SK-N-SH (cell line): ENCODE data around the gene KMO. TPM values are rescaled to one million over a fixed set of nuclear protein-coding genes. Genes with fewer than 3 reads are reported as not detected.

Experiments
- CTCF ChIA-PET: fragments of 300-600, 350-600 bp; formaldehyde crosslinking; extraction: SDS; loops from one replicate; lab custom pipeline; 2021; lab: Yijun Ruan, JAX
- POLR2A ChIA-PET: fragments of 350-600 bp; sonication (Branson Sonifier 250); formaldehyde crosslinking; extraction: SDS; loops from one replicate; lab custom pipeline; 2020; ENCODE audit warnings: antibody characterized with exemption, inconsistent platforms; lab: Yijun Ruan, JAX
- DNase-seq: peaks from one replicate; pipeline ENCODE4 v3.0.0; 2012
- H2AFZ ChIP-seq: fragments of 200-600 bp; sonication (generic); 2 replicates; pipeline ENCODE4 v1.8.1; 2016; ENCODE audit warnings: antibody characterized with exemption, mild to moderate bottlenecking, low read depth
- H3F3A ChIP-seq: fragments of 200-600 bp; sonication (generic); replicated peaks from 2 replicates; pipeline ENCODE3; 2016; ENCODE audit warnings: antibody characterized with exemption, mild to moderate bottlenecking; ENCODE audit not compliant: insufficient read depth
- H3K27ac ChIP-seq, 2 experiments: fragments of 200-500 bp in 1 of 2; fragments of 200-600 bp in 1 of 2; sonication (Bioruptor generic) in 1 of 2; sonication (generic), shearing (Covaris generic) in 1 of 2; 2 replicates each; pipeline versions ENCODE4 v1.5.1 to v1.6.1; 2014 to 2016; ENCODE audit warnings: low read depth in 2 of 2, inconsistent platforms in 1 of 2, low read length in 1 of 2, mild to moderate bottlenecking in 1 of 2, mixed read lengths in 1 of 2
- H3K27me3 ChIP-seq: fragments of 200-600 bp; sonication (generic), shearing (Covaris generic); 2 replicates; pipeline ENCODE4 v1.6.1; 2016; ENCODE audit warnings: mixed run types; ENCODE audit not compliant: insufficient read depth
- H3K36me3 ChIP-seq, 2 experiments: fragments of 200-500 bp in 1 of 2; fragments of 200-600 bp in 1 of 2; sonication (Bioruptor generic) in 1 of 2; sonication (generic) in 1 of 2; replicated peaks in 1 of 2; 2 replicates each; pipeline versions ENCODE3 to v1.5.1; 2014 to 2016; ENCODE audit warnings: low read length in 1 of 2, mild to moderate bottlenecking in 1 of 2; ENCODE audit not compliant: insufficient read depth in 2 of 2, control insufficient read depth in 1 of 2
- H3K4me1 ChIP-seq, 2 experiments: fragments of 200-500 bp in 1 of 2; fragments of 200-600 bp in 1 of 2; sonication (Bioruptor generic) in 1 of 2; sonication (generic), shearing (Covaris generic) in 1 of 2; 2 replicates each; pipeline versions ENCODE4 v1.5.1 to v1.6.1; 2014 to 2016; ENCODE audit warnings: low read depth in 1 of 2, low read length in 1 of 2, mixed run types in 1 of 2; ENCODE audit not compliant: insufficient read depth in 2 of 2, control insufficient read depth in 1 of 2
- H3K4me2 ChIP-seq: fragments of 200-600 bp; sonication (generic), shearing (Covaris generic); 2 replicates; pipeline ENCODE4 v1.6.1; 2017; ENCODE audit warnings: mixed run types
- H3K4me3 ChIP-seq, 2 experiments: fragments of 200-500 bp in 1 of 2; fragments of 200-600 bp in 1 of 2; sonication (Bioruptor generic) in 1 of 2; sonication (generic), shearing (Covaris generic) in 1 of 2; 2 replicates each; pipeline versions ENCODE4 v1.5.1 to v1.8.1; 2014 to 2016; ENCODE audit warnings: low read depth in 2 of 2, inconsistent platforms in 1 of 2, low read length in 1 of 2, mild to moderate bottlenecking in 1 of 2, mixed read lengths in 1 of 2, moderate library complexity in 1 of 2
- H3K79me2 ChIP-seq: fragments of 200-600 bp; sonication (generic); 2 replicates; pipeline ENCODE4 v1.8.1; 2017; ENCODE audit warnings: mild to moderate bottlenecking; ENCODE audit not compliant: insufficient read depth
- H3K9ac ChIP-seq: fragments of 200-600 bp; sonication (generic); 2 replicates; pipeline ENCODE4 v1.6.1; 2017; ENCODE audit warnings: mixed run types
- H3K9me2 ChIP-seq: fragments of 200-600 bp; sonication (generic); 2 replicates; pipeline ENCODE4 v1.6.1; 2017; ENCODE audit warnings: mixed run types
- H3K9me3 ChIP-seq: fragments of 200-600 bp; sonication (generic); 2 replicates; pipeline ENCODE4 v1.6.1; 2017; ENCODE audit warnings: mixed run types, mild to moderate bottlenecking, moderate library complexity
- H4K20me1 ChIP-seq: fragments of 200-600 bp; sonication (generic); 2 replicates; pipeline ENCODE4 v1.6.1; 2017; ENCODE audit warnings: mild to moderate bottlenecking, mixed run types; ENCODE audit not compliant: insufficient read depth
- FOXJ3 ChIP-seq: sonication (generic); formaldehyde crosslinking; IDR thresholded peaks from 2 replicates; pipeline ENCODE4 v1.5.1; 2020; ENCODE audit warnings: mild to moderate bottlenecking, missing genetic modification reagents
- IRF3 ChIP-seq: fragments of 150-350 bp; IDR thresholded peaks from 2 replicates; pipeline ENCODE4 v1.6.1; 2016; ENCODE audit warnings: mild to moderate bottlenecking, low read depth, low read length
- PBX3 ChIP-seq: IDR thresholded peaks from 2 replicates; pipeline ENCODE4; 2012
- POLR2AphosphoS5 ChIP-seq: IDR thresholded peaks from 2 replicates; pipeline ENCODE4 v1.6.1; 2012; ENCODE audit warnings: low read depth, low read length
- RAD21 ChIP-seq: IDR thresholded peaks from 2 replicates; pipeline ENCODE4 v1.6.1; 2012; ENCODE audit warnings: mild to moderate bottlenecking, low read length
- RCOR1 ChIP-seq: fragments of 150-350 bp; IDR thresholded peaks from 2 replicates; pipeline ENCODE4 v1.6.1; 2017; ENCODE audit warnings: antibody characterized with exemption, low read length
- REST ChIP-seq: IDR thresholded peaks from 2 replicates; pipeline ENCODE4 v1.6.1; 2012; ENCODE audit warnings: mild to moderate bottlenecking, low read depth, low read length, moderate library complexity
- RFX5 ChIP-seq: IDR thresholded peaks from 2 replicates; pipeline ENCODE4 v1.6.1; 2012; ENCODE audit warnings: mild to moderate bottlenecking, improper control_type of control experiment, low read length
- SMC3 ChIP-seq: IDR thresholded peaks from 2 replicates; pipeline ENCODE4 v1.6.1; 2012; ENCODE audit warnings: low read depth, low read length, improper control_type of control experiment
- TCF12 ChIP-seq: IDR thresholded peaks from 2 replicates; pipeline ENCODE4 v1.4.0; 2012
- TEAD4 ChIP-seq: IDR thresholded peaks from 2 replicates; pipeline ENCODE4 v1.4.0; 2012; ENCODE audit warnings: mild to moderate bottlenecking, borderline replicate concordance; ENCODE audit not compliant: insufficient read depth
- USF2 ChIP-seq: fragments of 150-350 bp; IDR thresholded peaks from 2 replicates; pipeline ENCODE4 v1.6.1; 2017; ENCODE audit warnings: antibody characterized with exemption, low read length, low read depth, borderline replicate concordance
- YY1 ChIP-seq: IDR thresholded peaks from 2 replicates; pipeline ENCODE4 v1.4.0; 2012; ENCODE audit warnings: low read depth, mild to moderate bottlenecking
- WGBS: methylation state at CpG from one replicate; pipeline ENCODE4 v1.1.6; 2017; ENCODE audit warnings: low lambda C conversion rate; 5-methylcytosine and 5-hydroxymethylcytosine counted together
- polyA plus RNA-seq, 3 experiments: library from polyadenylated mRNA; depleted of rRNA; stranded (reverse); fragments of >200 nt; gene quantifications; 2 replicates each; pipeline ENCODE4 v1.2.3, GENCODE V29; 2012
- TF ChIP-seq, protein P1 (sequence below): IDR thresholded peaks from 2 replicates; pipeline ENCODE4 v1.4.0; 2012; ENCODE audit warnings: low read depth
- TF ChIP-seq, protein P2 (sequence below): fragments of 200-600 bp; sonication (generic); IDR thresholded peaks from 2 replicates; pipeline ENCODE4 v1.6.1; 2017; ENCODE audit warnings: antibody characterized with exemption, mild to moderate bottlenecking, moderate library complexity
- TF ChIP-seq, protein P3 (sequence below): IDR thresholded peaks from 2 replicates; pipeline ENCODE4 v1.4.0; 2012; ENCODE audit warnings: low read depth, borderline replicate concordance

Gene KMO
- polyA plus RNA-seq, 1 of the 3 experiments (the other 2 are of a cell fraction): not detected

DNA sequence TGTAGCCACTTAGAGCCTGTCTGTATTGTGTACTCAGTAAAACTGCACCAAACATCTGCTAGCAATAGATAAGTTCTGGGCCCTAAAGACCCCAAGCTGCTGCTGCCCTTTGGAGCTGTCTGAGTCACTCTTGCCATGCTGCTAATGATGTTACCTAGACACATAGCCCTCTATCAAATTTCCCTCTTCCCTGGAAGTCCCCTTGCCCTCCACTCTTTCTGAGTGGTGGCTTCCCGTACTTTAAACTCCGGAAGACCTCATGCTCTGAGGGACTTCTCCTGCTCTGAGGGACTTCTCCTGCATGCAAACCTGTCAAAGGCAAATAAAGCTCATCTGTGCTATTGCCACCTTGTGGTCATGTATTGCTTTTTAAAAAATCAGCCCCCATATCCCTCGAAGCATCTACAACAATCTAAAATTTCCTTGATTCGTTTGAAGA is 46.6 kb upstream of the KMO start:
- TF ChIP-seq, protein P1, sequence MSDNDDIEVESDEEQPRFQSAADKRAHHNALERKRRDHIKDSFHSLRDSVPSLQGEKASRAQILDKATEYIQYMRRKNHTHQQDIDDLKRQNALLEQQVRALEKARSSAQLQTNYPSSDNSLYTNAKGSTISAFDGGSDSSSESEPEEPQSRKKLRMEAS: no peak
- no peak for TF ChIP-seq IRF3
- no peak for TF ChIP-seq FOXJ3 (CRISPR knock-in tag)
- no peak for TF ChIP-seq PBX3
- TF ChIP-seq SMC3: peak; percentile 39
- no peak for TF ChIP-seq TCF12
- TF ChIP-seq USF2: no peak
- TF ChIP-seq RAD21: peak; percentile 44
- TF ChIP-seq, protein P2, sequence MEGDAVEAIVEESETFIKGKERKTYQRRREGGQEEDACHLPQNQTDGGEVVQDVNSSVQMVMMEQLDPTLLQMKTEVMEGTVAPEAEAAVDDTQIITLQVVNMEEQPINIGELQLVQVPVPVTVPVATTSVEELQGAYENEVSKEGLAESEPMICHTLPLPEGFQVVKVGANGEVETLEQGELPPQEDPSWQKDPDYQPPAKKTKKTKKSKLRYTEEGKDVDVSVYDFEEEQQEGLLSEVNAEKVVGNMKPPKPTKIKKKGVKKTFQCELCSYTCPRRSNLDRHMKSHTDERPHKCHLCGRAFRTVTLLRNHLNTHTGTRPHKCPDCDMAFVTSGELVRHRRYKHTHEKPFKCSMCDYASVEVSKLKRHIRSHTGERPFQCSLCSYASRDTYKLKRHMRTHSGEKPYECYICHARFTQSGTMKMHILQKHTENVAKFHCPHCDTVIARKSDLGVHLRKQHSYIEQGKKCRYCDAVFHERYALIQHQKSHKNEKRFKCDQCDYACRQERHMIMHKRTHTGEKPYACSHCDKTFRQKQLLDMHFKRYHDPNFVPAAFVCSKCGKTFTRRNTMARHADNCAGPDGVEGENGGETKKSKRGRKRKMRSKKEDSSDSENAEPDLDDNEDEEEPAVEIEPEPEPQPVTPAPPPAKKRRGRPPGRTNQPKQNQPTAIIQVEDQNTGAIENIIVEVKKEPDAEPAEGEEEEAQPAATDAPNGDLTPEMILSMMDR: peak; percentile 55
- no peak for TF ChIP-seq TEAD4
- TF ChIP-seq REST: no peak
- TF ChIP-seq POLR2AphosphoS5: no peak
- TF ChIP-seq RCOR1: no peak
- TF ChIP-seq, protein P3, sequence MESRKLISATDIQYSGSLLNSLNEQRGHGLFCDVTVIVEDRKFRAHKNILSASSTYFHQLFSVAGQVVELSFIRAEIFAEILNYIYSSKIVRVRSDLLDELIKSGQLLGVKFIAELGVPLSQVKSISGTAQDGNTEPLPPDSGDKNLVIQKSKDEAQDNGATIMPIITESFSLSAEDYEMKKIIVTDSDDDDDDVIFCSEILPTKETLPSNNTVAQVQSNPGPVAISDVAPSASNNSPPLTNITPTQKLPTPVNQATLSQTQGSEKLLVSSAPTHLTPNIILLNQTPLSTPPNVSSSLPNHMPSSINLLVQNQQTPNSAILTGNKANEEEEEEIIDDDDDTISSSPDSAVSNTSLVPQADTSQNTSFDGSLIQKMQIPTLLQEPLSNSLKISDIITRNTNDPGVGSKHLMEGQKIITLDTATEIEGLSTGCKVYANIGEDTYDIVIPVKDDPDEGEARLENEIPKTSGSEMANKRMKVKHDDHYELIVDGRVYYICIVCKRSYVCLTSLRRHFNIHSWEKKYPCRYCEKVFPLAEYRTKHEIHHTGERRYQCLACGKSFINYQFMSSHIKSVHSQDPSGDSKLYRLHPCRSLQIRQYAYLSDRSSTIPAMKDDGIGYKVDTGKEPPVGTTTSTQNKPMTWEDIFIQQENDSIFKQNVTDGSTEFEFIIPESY: no peak
- TF ChIP-seq RFX5: no peak
- TF ChIP-seq YY1: no peak
- TF ChIP-seq, all 33 proteins: peak for 3
- POLR2A ChIA-PET: no interaction called here
- peaks cover 0 to 24% of the 10 kb centered on the region in 2 experiments; a peak in 3 of 4 replicates for H3K4me1 ChIP-seq
- H3F3A ChIP-seq: peaks cover 23% of the 10 kb centered on the region
- no peaks in the 10 kb centered on the region for H4K20me1 ChIP-seq
- H3K9ac ChIP-seq: no peak overlapping the region
- peak; percentile 17 for DNase-seq
- H3K27ac ChIP-seq: no peak overlapping the region
- no peaks in the 10 kb centered on the region for H3K36me3 ChIP-seq
- 59% methylated on average over 4 of the region's 4 CpGs for WGBS
- H3K79me2 ChIP-seq: no peaks in the 10 kb centered on the region
- H3K4me3 ChIP-seq: no peak overlapping the region
- no peak overlapping the region for H3K4me2 ChIP-seq
- no peaks in the 10 kb centered on the region for H3K9me3 ChIP-seq
- no peaks in the 10 kb centered on the region for H3K27me3 ChIP-seq
- H2AFZ ChIP-seq: no peak overlapping the region
- CTCF ChIA-PET: interaction anchor here (0.6 to 2.5 kb wide), 14 partner anchors 10 to 753 kb away, joined by 3 to 25 read pairs (median 3); no protein-coding TSS in a partner anchor
- H3K9me2 ChIP-seq: no peaks in the 10 kb centered on the region
